ENCODE data around the gene RPS6KA2. TPM values are rescaled to one million over a fixed set of nuclear protein-coding genes. Genes with fewer than 3 reads are reported as not detected.

Gene RPS6KA2
- total RNA-seq, 4 donors from 2014 or later, result 52.1 to 84.8 (median 58.7) TPM

GRCh38 chr6:166544296-166544605 lies 82.8 kb downstream of the RPS6KA2 start:
- ATAC-seq (ENCODE audit: low FRiP score), result no peak
- TF ChIP-seq CTCF (IDR thresholded peaks at IDR 0.05), result no peak

GRCh38 chr6:166543603-166544295 lies 83.3 kb downstream of the RPS6KA2 start:
- no peak for TF ChIP-seq CTCF (IDR thresholded peaks at IDR 0.05)
- no peak for DNase-seq (ENCODE audit: low spot score)
- ATAC-seq (ENCODE audit: low FRiP score), result no peak

More at GRCh38 chr6:166544296-166544605, 82.8 kb downstream of the RPS6KA2 start:
- DNase-seq (ENCODE audit: low spot score), result no peak

DNA sequence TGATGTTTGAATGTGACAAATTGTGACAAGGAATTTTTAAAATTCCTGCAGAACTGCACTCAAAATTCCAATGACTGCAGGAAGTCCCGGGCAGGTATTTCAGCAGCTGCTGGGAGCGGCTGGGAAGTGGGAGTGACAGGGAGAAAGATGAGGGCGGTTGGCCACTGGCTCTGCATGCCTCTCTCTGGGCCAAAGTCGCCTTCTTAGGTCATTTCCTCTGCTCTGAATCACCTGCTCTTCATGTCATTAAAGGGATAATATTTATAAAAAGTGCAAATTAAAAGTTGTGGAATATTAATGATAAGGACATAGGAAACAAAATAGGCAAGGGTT lies 84.5 kb downstream of the RPS6KA2 start:
- DNase-seq (ENCODE audit: low spot score) (no peak), ATAC-seq (ENCODE audit: low FRiP score) (no peak)
- no peak for TF ChIP-seq CTCF (IDR thresholded peaks at IDR 0.05)

- DNase-seq (ENCODE audit: low spot score) (no peak), ATAC-seq (ENCODE audit: low FRiP score) (no peak)
- no peak for TF ChIP-seq CTCF (IDR thresholded peaks at IDR 0.05)
Observed at GRCh38 chr6:166541876-166542579, 85.0 kb downstream of the RPS6KA2 start.

DNA sequence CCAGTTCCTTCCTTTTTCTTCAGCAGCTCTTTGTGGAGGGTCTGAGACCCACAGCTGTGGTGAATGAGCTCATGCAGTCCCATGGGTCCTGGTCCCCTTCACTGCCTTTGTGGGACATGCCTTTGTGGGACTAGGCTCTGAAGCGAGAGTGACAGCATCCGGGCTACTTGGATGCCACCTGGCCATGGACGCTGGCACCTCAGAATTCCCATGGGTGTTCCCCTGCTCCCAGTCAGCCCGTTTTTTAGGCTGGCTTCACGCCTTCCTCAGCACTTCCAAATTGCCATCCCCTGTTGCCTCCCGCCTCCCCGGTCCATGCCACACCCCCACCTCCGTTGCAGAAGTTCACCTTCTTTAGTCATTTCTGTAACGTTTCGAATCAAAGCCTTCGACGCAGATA lies 85.7 kb downstream of the RPS6KA2 start:
- no peak for DNase-seq (ENCODE audit: low spot score)
- TF ChIP-seq CTCF (IDR thresholded peaks at IDR 0.05), result no peak
- ATAC-seq (ENCODE audit: low FRiP score), result no peak

GRCh38 chr6:166540631-166541331 lies 86.3 kb downstream of the RPS6KA2 start:
- DNase-seq (ENCODE audit: low spot score) (no peak), ATAC-seq (ENCODE audit: low FRiP score) (peak; percentile 50)
- TF ChIP-seq CTCF (IDR thresholded peaks at IDR 0.05), result no peak

Data from omental fat pad (tissue), 4 donors.